ENCODE data around the gene EME2.
A peak's percentile ranks its signal among the peaks of the same experiment; 100 is the strongest.

Gene EME2

GRCh38 chr16:1768061-1768766, 4.4 kb upstream of the EME2 start:
- DNase-seq, result no peak

GRCh38 chr16:1768767-1769401, 3.7 kb upstream of the EME2 start:
- no peak for DNase-seq

- no peak for DNase-seq
These were observed 3.0 kb upstream of the EME2 start for GRCh38 chr16:1769402-1770300.

GRCh38 chr16:1770328-1771187, 2.1 kb upstream of the EME2 start:
- peak; percentile 49 for DNase-seq

GRCh38 chr16:1771188-1771863, 1.3 kb upstream of the EME2 start, which contains the start of gene NME3:
NME3 (minus strand) TSS chr16:1771543; CDS start chr16:1771534, 9 bp downstream.
- DNase-seq, result peak; percentile 75

- DNase-seq, result no peak
These were observed 697 bp upstream of the EME2 start for GRCh38 chr16:1771864-1772361.

GRCh38 chr16:1772908-1773702, 495 bp downstream of the EME2 start, which contains the start of gene MRPS34:
MRPS34 (minus strand) TSS chr16:1773134; CDS start chr16:1773119, 15 bp downstream.
- peak; percentile 71 for DNase-seq

- DNase-seq, result no peak
These were observed 1.3 kb downstream of the EME2 start for GRCh38 chr16:1773703-1774447.

- DNase-seq, result no peak
These were observed 1.8 kb downstream of the EME2 start for GRCh38 chr16:1774448-1774780.

GRCh38 chr16:1775006-1775845, 2.6 kb downstream of the EME2 start:
- DNase-seq, result no peak

GRCh38 chr16:1775846-1776671, 3.4 kb downstream of the EME2 start:
- DNase-seq, result no peak

GRCh38 chr16:1776672-1776955, 4.0 kb downstream of the EME2 start:
- DNase-seq, result no peak

GRCh38 chr16:1776991-1777374, 4.4 kb downstream of the EME2 start:
- DNase-seq, result no peak

GRCh38 chr16:1777375-1778199, 5.0 kb downstream of the EME2 start:
- DNase-seq, result no peak

GRCh38 chr16:1778200-1779179, 5.9 kb downstream of the EME2 start:
- no peak for DNase-seq

- no peak for DNase-seq
These were observed 6.7 kb downstream of the EME2 start for GRCh38 chr16:1779234-1779701.

Data from stimulated activated naive CD4-positive, alpha-beta T cell treated with Interleukin-2 at 50 U/mL for 16 hours (primary cell).